ENCODE results near the gene AAK1.
"Not testable (repeated sequence)": the region's sequence is repeated elsewhere in the genome, so short reads cannot be mapped to it uniquely, and the experiment has no call there.

Gene AAK1

DNA sequence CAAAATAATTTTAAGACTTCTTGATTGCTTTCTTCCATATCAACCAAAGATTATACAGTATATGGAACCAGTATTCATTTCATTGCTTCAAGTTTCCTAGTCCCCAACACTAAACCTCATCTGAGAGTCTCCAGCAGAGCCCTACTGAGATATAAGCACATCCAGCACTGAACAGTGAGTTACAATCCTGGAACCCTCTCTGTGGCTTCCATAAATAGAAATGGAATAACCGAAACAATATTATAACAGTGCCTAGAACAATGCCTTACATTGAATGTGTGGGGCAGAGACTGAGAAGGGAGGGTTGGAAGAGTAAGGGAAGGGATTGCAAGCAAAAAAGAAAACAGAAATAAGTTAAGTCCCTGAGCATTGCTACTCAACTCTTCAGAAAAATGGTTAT, 18.9 kb downstream of the AAK1 start:
- DNase-seq, result no peak

DNA sequence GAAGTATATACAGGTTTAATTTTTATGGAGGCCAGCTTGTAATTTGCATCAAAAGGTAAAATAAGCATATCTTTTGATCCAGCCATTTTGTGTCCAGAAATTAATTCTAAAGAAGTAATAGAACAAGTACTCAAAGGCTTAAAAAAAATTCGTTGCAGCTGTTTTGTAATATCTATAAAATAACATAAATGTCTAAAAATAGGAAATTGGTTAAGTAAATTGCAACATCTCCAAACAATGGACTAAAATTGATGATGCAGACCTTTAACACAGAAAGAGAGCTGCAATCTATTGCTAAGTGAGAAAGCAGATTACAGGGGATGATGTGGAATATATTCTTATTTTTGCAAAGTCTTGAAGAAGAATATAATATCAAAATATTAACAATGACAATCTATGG, 19.4 kb downstream of the AAK1 start:
- DNase-seq, result peak in 2 of 4 experiments; percentile 69 to 71

DNA sequence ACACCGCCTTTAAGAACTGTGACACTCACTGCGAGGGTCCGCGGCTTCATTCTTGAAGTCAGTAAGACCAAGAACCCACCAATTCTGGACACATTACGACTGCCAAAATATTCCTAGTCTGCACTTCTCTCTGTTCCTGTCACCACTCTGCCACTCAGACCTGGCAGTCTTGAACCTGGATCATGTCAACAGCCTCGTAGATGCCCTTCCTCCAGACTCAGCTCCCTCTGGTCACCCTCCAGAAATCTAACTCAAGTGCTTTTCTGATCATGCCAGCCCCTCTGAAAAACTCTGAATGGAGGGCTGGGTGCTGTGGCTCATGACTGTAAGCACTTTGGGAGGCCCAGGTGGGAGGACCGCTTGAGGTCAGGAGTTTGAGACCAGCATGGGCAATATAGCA, 20.3 kb downstream of the AAK1 start:
- no peak for DNase-seq

DNA sequence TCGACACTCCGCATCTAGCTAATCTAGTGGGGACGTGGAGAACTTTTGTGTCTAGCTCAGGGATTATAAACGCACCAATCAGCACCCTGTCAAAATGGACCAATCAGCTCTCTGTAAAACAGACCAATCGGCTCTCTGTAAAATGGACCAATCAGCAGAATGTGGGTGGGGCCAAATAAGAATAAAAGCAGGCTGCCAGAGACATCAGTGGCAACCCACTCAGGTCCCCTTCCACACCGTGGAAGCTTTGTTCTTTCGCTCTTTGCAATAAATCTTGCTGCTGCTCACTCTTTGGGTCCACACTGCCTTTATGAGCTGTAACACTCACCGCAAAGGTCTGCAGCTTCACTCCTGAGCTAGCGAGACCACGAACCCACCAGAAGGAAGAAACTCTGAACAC, 20.7 kb downstream of the AAK1 start:
- DNase-seq, result not testable (repeated sequence)

DNA sequence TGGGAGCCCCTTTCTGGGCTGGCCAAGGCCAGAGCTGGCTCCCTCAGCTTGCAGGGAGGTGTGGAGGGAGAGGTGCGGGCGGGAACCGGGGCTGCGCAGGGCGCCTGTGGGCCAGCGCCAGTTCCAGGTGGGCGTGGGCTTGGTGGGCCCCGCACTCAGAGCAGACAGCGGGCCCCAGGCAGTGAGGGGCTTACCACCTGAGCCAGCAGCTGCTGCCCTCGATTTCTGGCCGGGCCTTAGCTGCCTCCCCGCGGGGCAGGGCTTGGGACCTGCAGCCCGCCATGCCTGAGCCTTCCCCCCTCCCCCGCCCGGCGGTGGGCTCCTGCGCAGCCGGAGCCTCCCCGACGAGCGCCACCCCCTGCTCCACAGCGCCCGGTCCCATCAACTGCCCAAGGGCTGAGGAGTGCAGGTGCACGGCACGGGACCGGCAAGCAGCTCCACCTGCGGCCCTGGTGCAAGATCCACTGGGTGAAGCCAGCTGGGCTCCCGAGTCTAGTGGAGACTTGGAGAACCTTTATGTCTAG, 21.5 kb downstream of the AAK1 start:
- DNase-seq, result not testable (repeated sequence)

DNA sequence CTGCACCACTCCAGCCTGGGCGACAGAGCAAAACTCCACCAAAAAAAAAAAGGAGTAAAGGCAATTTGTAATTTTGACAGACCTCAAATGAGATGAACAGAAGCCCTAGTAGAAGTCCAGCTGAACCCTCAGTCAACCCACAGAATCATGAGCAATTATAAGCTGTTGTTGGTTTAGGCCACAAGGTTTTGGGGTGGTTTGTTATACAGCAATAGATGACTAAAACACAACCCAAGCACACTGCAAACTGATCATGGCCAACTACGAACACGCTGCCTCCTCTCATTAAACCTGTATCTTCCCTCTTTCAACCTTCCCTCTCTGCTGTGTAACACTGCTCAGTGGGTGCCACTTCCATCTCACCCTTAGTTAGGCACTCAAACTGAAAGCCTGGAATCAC, 22.1 kb downstream of the AAK1 start:
- DNase-seq, result no peak

DNA sequence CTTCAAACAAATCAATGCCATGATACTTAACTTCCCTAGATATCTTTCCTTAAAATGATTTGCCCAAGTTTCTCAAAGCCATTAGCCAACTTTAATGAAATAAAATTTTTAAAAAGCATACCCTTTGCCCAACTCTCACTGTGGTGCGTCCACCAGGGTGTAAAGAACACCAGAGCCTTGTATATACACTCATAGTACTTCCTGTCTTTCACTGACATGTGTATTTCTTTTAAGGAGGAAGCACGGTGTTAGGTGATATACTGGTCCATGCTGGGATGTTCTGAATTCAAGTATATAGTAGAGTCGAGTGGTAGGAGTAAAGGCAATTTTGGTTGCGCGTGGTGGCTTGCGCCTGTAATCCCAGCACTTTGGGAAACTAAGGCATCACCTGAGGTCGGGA, 22.7 kb downstream of the AAK1 start:
- DNase-seq, result no peak

DNA sequence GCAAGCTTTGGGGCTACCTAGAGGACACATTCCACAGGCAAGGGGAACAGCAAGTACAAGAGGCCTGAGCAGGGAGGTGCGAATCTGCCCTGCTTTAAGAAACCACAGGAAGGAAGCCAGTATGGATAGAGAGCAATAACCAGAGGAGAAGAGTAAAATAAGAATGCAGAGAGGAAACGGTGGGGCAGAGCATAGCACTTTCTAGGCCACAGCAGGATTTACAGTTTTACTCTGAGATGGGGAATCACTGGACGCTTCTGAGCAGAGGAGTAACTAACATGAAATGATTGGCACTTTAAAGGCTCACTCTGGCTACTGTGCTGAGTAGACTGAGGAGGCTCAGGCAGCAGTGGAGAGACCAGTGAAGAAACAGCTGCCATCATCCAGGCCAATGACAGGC, 23.8 kb downstream of the AAK1 start:
- DNase-seq, result no peak

DNA sequence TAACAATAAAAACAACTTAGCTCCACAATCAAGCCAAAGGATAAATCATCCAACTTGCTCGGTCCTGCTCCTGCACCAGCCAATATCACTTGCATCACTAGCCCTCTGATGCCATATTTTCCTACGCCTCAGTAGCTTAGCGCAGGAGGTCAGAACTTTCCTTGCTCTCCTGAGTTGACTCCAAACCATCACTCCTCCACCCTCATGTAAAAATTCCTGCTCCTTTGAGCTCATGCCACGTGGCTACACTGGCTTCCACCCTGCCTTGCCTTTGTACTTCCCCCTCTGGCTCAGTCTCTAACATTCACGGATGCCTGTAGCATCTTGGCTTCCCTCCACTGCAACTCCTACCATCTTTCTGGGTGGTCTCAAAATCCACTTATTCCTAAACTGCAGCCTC, 25.2 kb downstream of the AAK1 start:
- DNase-seq, result no peak

DNA sequence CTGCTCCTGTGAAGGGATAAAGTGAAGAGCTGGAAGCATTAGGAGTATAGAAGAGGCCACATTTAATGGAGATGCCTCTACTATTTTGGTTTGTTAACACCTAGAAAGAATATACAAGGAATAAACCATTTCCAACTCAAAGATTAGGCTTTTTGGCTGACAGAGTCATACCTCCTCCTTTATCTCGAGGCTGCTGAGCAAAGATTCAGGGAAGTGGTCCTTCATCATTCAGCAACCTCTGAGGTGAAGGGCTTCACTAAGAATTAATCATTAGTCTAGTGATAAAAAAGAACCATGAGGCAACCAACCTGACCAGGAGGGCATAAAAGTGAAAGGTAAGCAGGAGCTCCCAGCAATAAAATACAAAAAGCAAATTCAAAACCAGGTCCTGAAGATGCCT, 25.8 kb downstream of the AAK1 start:
- DNase-seq, result no peak

DNA sequence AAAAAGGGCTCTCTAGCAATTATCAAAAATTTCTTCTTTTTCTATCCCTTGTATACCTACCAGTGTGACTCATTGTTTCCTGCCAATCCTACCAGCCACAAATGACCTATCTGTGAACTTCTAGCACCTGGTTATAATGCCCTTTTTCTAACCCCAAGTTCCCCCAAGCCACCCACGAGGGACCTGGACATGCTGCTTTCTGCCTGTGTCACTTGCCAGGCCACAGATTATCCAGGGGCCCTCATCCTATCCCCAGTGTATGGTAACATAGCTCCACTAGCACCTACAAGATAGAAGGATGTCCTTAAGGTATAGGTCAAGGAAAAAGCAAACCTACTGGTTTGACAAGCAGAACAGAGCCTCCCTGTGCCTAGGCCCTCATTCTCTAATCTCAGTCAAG, 26.8 kb downstream of the AAK1 start:
- DNase-seq, result no peak

DNA sequence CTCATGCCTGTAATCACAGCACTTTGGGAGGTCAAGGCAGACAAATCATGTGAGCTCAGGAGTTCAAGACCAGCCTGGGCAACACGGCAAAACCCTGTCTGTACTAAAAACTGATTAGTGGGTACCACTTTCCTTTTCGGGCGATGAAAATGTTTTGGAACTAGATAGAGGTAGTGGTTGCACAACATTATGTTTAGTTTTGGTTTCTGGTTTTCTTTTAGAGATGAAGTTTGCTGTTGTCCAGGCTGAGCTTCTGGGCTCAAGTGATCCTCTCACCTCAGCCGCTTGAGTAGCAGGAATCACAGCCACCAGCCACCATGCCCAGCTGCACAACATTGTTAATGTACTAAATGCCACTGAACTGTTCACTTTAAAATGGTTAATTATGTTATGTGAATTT, 27.6 kb downstream of the AAK1 start:
- no peak for DNase-seq

DNA sequence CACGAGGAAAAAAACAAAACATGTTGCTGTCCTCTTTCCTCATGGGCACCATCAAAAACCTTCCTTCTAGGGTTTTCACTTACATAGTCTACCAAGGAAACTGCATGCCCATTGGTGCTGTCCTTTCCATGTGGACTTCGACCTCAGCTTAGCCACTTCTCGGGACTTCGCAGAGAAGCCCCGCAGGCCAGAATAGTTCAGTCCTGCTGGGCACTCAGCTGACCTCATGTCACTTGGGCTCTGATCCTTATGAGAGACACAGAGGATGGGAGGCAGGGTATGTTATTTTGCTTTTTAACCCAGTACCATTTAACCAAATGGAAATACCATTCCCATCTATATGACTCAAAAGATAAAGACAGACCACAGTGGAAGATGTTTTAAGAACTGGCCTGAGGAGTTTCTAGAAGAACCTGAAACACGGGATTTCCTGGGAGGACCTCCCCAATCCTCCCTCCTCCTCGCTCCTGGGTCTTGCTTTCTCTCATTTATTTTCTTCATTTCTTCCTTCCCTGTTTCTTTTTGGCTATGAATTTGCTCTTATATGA, 28.4 kb downstream of the AAK1 start:
- DNase-seq, result no peak

DNA sequence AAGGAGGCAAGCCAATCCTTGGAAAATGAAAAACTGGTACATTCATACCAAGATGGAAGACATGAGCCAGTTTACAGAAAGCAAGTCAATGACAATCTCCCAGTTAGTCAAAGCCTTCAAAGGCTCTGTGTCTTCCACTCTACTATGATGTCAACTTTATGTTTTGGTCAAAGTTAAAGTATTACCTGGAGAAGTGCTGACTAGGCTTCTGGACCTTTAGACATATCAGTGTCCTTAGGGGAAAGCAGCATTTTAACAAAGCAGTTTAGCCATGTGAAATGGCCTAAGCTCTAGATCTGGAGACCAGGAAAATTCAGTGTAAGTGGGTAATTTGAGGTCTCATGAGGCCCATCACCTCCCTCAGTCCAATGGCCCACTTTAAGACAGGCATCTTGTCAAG, 30.8 kb downstream of the AAK1 start:
- DNase-seq, result no peak

DNA sequence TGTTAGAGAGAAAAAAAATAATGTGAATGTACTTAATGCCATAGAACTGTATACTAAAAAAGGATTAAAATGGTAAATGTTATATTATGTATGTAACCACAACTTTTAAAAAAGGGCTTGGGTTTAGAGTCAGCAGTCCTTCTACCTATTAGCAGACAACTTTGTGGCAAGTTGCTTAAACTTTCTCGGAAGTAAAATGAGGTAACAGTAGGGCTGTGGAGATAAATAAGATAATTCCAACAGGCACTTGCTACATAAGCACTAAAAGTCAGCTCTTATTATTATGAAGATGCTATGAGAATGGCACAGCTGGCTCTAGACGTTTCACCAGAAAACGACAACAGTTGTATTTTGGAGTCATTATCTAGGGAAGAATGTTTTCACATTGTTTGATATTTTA, 31.3 kb downstream of the AAK1 start:
- no peak for DNase-seq

DNA sequence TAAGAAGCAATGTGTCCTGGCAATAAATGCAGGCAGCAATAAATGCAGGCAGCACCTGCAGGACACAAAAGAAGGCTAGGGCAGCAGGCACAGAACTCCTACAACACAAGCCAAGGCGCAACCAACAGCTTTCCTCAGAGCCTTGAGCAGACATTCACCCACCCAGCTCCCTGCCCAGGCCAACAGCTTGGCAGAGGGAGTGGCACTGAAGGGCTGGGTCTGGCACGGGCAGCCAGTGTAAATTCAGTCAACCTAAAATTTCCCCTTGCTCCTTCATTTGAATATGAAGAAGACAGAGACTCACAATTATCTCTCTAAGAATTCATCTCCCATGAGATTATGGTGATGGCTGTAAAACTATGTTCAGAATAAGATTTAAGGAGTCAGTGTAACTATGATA, 35.4 kb downstream of the AAK1 start:
- no peak for DNase-seq

DNA sequence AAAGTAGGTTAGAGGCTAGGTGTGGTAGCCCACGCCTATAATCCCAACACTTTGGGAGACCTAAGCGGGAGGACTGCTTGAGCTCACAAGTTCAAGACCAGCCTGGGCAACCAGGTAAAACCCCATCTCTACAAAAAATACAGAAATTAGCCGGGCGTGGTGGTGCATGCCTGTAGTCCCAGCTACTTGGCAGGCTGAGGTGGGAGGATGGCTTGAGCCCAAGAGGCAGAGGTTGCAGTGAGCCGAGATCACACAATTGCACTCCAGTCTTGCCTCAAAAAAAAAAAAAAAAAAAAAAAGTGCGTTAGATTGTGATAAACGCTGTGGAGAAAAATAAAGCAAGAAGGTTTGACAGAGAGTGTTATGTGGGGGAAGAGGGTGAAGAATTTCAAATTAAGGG, 36.8 kb downstream of the AAK1 start:
- DNase-seq, result not testable (repeated sequence)

DNA sequence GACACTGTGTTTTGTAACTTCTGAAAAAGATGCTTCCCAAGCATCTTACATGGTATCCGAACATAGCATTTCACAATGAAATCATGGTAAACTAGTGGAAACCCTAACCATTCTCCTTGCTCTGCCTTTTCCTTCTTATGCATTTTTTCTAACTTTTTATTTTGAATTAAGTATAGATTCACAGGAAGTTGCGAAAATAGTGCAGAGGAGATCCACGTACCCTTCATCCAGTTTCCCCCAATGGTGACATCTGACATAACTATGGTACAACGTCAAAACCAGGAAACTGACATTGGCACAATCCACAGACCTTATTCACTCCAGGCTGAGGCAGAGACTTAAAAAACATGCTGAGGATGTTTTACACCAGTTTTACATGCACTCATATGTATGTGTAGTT, 38.3 kb downstream of the AAK1 start:
- peak in 3 of 4 experiments; percentile 40 to 59 (median 43) for DNase-seq

DNA sequence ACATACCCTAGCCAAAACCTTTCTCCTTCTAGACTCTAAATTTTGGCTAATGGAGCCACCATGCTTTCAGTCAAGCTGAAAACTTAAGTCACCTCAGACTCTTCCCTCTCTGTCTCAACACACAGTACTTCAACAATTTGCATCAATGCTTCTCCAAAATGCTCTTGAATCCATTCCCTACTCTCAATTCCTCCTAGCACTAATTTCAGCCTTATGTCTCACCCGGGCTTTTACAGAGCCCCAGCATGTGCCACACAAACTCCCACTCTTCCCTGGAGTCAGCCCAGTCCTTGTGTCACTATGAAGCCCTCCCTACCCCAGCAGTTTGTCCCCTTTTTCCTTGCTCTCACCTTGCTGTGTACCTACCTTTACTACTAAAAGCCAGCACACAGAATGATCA, 38.7 kb downstream of the AAK1 start:
- peak; percentile 40 to 77 (median 64) for DNase-seq

DNA sequence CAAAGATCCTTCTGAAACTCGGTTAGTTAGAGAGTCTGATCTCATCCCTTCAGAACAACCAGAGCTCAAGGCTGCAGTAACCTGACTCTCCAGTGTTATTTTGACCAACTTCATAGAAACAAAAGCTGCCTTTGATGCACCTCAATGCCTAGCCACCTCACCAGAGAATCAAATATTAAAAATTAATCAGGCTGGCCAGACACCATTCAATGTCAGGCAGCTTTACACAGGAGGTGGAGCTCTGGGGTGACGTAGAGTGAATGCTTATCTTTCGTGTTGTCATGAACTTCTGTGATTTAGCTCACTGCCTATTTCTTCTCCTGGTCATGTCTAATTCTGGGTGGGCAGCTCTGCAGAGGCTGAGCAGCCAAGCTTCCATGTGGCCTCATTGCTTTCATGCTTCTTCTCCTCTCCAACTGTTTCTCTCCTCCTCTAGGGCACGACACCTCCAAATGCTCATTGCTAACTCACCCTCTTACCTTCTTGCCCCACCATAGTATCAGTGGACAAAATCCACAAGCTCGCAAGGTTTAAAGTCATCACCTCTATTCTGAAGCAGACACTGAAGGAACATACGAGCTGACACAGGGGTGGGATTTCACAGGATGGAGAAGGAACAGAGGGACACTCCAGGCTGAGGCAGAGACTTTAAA, 39.4 kb downstream of the AAK1 start:
- DNase-seq, result no peak

DNA sequence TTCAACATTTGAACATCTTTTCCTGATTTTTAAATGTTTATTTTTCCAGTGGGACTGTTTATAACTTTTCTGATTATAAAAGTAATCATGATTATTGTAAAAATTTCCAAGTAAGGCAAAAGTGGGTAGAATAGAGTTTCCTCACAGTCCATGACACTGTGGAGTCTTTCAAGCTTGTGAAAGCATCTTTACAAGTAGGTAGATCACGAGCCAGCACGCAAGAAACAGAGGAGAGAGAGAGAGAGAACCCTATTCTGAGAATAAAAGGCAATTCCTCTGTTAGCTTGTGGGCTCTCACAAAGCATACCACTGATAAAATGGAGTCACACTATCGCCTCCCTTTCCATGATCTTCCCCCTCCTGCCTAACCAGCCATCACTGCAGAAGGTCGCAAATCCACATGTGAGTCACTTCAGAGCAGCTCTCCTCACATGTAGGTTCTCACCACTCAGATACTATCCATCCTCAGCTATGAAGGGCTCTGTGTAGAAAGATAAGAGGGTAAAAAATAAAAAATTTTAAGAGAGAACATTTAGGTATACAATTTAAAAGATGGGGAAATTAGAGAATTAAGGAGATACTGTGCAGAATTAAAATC, 40.3 kb downstream of the AAK1 start:
- DNase-seq, result no peak

DNA sequence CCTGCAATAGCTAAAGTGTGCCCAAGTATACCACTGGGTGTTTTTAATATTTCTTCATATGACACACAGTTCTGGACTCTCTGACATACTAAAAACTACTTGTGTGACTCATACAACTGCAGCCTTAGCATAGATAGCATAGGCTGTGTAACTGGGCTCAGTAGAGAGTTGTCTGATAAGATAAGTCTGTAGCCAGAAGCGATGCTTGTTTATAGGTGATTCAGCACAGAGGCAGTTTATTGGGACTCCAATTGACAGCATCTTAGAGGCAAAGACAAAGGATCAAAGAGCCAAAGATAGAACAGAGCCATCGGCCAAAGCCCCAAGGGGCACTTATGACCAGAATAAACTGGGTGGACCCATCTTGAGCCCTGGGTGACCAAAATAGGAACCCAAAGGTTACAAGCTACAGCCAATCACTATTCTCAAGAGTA, 42.3 kb downstream of the AAK1 start:
- DNase-seq, result no peak

DNA sequence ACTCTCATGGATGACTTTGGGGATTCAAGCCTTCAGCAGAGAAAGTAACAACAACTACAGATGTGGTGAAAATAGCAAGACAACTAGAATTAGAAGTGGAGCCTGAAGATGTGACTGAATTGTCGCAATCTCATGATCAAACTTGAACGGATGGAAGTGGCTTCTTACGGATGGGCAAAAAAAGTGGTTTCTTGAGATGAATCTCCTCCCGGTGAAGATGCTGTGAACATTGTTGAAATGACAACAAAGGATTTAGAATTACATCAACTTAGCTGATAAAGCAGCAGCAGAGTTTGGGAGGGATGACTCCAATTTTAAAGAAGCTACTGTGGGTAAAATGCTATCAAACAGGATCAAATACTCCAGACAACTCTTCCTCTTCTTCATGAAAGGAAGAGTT, 43.1 kb downstream of the AAK1 start:
- no peak for DNase-seq

DNA sequence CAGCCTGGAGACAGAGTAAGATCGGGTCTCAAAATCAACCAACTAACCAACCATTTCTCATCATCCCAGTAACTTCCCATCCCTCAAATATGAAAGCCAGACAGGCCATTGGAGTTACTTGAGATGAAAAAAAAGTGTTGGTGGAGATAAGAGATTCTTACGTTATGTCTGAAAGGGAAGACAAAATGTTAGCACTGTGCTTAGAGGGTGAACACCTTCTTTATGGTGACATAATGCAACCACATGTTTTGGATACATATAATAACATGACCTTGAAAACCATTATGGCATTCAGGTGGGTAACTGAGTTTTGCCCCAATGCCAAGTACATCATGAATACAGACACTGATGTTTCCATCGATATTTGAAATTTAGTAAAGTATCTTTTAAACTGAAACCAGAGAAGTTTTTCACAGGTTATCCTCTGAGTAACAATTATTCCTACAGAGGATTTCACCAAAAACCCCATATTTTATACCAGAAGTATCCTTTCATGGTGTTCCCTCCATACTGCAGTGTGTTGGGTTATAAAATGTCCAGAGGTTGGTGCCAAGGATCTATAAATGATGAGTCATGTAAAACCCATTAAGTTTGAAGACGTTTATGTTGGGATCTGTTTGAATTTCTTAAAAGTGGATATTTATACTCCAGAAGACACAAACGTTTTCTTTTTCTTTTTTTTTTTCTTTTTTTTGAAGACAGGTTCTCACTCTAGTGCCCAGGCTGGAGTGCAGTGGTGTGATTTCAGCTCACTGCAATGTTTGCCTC, 45.5 kb downstream of the AAK1 start:
- no peak for DNase-seq

Measured in suppressor macrophage (primary cell).